Endodermal cell (in vitro differentiated cells): ENCODE data around the gene CPEB1. TPM values are rescaled to one million over a fixed set of nuclear protein-coding genes. Genes with fewer than 3 reads are reported as not detected.
A peak's percentile ranks its signal among the peaks of the same experiment; 100 is the strongest.

Experiments
- DNase-seq: peaks from one replicate; pipeline ENCODE4 v3.0.0-alpha.2; 2017
- H3K27ac ChIP-seq: 2 replicates; pipeline ENCODE4 v1.5.1; 2013; ENCODE audit warnings: mild to moderate bottlenecking, low read depth, low read length, moderate library complexity
- H3K27me3 ChIP-seq: 2 replicates; pipeline ENCODE4 v1.6.1; 2013; ENCODE audit warnings: mild to moderate bottlenecking, low read length, moderate library complexity; ENCODE audit not compliant: insufficient read depth, control insufficient read depth, poor library complexity, severe bottlenecking
- H3K36me3 ChIP-seq: 2 replicates; pipeline ENCODE4 v1.7.0; 2013; ENCODE audit warnings: mild to moderate bottlenecking, low read length, moderate library complexity; ENCODE audit not compliant: control insufficient read depth, insufficient read depth
- H3K4me1 ChIP-seq: one replicate; pipeline ENCODE4 v1.7.0; 2013; ENCODE audit warnings: low read length; ENCODE audit not compliant: control insufficient read depth, insufficient read depth
- H3K4me3 ChIP-seq: 2 replicates; pipeline ENCODE4 v1.5.1; 2013; ENCODE audit warnings: mild to moderate bottlenecking, low read length, moderate library complexity
- H3K9ac ChIP-seq: 2 replicates; pipeline ENCODE4 v1.6.1; 2013; ENCODE audit warnings: mild to moderate bottlenecking, low read length, moderate library complexity; ENCODE audit not compliant: poor library complexity, severe bottlenecking; ENCODE audit errors: extremely low read depth
- H3K9me3 ChIP-seq: 2 replicates; pipeline ENCODE4 v1.6.1; 2013; ENCODE audit warnings: mild to moderate bottlenecking, low read length, moderate library complexity; ENCODE audit not compliant: control insufficient read depth
- H3K27ac Mint-ChIP-seq: 2 replicates; pipeline ENCODE4 v1.8.0; 2020; ENCODE audit warnings: mixed read lengths
- H3K27me3 Mint-ChIP-seq: 2 replicates; pipeline ENCODE4 v1.8.0; 2021; ENCODE audit warnings: mild to moderate bottlenecking, mixed read lengths; ENCODE audit not compliant: insufficient read depth
- H3K36me3 Mint-ChIP-seq: 2 replicates; pipeline ENCODE4 v1.8.0; 2020; ENCODE audit warnings: low read depth, mixed read lengths
- H3K4me1 Mint-ChIP-seq: 2 replicates; pipeline ENCODE4 v1.8.0; 2020; ENCODE audit warnings: mixed read lengths
- H3K4me3 Mint-ChIP-seq: 2 replicates; pipeline ENCODE4 v1.8.0; 2020; ENCODE audit warnings: mild to moderate bottlenecking, moderate library complexity, mixed read lengths
- H3K9me3 Mint-ChIP-seq: 2 replicates; pipeline ENCODE4 v1.8.0; 2020; ENCODE audit warnings: mild to moderate bottlenecking, mixed read lengths
- WGBS, 2 experiments: methylation state at CpG; one replicate each; pipeline versions ENCODE4 v1.1.5 to v1.1.7; 2013; ENCODE audit warnings: missing lambda C conversion rate in 2 of 2, mixed read lengths in 1 of 2; ENCODE audit not compliant: insufficient coverage in 1 of 2, insufficient read length in 1 of 2; 5-methylcytosine and 5-hydroxymethylcytosine counted together
- total RNA-seq, 2 donors: library from RNA; stranded (reverse); fragmentation: NEBNext Ultra II Directional in 1 of 2; extraction: Animal tissue kit (Norgen Biotek cat#: 25700) in 1 of 2; gene quantifications; 2 replicates in 1 of 2; 3 replicates in 1 of 2; pipeline ENCODE4 v1.2.1, GENCODE V29; 2021
- TF ChIP-seq, protein P1 (sequence below): fragments of 200-600 bp; sonication (generic); conservative IDR thresholded peaks from 2 replicates; pipeline ENCODE4 v1.5.0; 2021; ENCODE audit warnings: antibody characterized with exemption, mild to moderate bottlenecking

The CPEB1 gene
- total RNA-seq, 2 donors from 2014 or later: 1.0 to 1.4 TPM

DNA sequence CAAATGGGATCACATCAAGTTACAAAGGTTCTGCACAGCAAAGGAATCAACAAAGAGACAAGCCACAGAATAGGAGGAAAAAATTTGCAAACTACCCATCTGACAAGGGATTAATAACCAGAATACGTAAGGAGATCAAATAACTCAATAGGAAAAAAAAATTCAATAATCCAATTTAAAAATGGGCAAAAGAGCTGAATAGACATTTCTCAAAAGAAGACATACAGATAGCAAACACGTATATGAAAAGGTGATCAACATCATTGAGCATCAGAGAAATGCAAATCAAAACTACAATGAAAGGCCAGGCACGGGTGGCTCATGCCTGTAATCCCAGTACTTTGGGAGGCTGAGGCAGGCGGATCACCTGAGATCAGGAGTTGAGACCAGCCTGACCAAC, 23.5 kb upstream of the CPEB1 start:
- Mint-ChIP-seq H3K4me3 (no peak overlapping the region), H3K27me3 (no peaks in the 10 kb centered on the region), H3K4me1 (no peaks in the 10 kb centered on the region), H3K9me3 (no peaks in the 10 kb centered on the region), H3K27ac (no peak overlapping the region), H3K36me3 (no peaks in the 10 kb centered on the region)
- H3K9me3 ChIP-seq: no peaks in the 10 kb centered on the region
- H3K27ac ChIP-seq: no peak overlapping the region
- H3K27me3 ChIP-seq: no peaks in the 10 kb centered on the region
- no peaks in the 10 kb centered on the region for H3K4me1 ChIP-seq
- TF ChIP-seq, protein P1, sequence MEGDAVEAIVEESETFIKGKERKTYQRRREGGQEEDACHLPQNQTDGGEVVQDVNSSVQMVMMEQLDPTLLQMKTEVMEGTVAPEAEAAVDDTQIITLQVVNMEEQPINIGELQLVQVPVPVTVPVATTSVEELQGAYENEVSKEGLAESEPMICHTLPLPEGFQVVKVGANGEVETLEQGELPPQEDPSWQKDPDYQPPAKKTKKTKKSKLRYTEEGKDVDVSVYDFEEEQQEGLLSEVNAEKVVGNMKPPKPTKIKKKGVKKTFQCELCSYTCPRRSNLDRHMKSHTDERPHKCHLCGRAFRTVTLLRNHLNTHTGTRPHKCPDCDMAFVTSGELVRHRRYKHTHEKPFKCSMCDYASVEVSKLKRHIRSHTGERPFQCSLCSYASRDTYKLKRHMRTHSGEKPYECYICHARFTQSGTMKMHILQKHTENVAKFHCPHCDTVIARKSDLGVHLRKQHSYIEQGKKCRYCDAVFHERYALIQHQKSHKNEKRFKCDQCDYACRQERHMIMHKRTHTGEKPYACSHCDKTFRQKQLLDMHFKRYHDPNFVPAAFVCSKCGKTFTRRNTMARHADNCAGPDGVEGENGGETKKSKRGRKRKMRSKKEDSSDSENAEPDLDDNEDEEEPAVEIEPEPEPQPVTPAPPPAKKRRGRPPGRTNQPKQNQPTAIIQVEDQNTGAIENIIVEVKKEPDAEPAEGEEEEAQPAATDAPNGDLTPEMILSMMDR: no peak
- WGBS, 2 experiments: 92 to 96% methylated on average over 4 of the region's 4 CpGs
- H3K4me3 ChIP-seq: no peak overlapping the region
- no peak for DNase-seq
- no peaks in the 10 kb centered on the region for H3K36me3 ChIP-seq
- H3K9ac ChIP-seq: no peak overlapping the region

DNA sequence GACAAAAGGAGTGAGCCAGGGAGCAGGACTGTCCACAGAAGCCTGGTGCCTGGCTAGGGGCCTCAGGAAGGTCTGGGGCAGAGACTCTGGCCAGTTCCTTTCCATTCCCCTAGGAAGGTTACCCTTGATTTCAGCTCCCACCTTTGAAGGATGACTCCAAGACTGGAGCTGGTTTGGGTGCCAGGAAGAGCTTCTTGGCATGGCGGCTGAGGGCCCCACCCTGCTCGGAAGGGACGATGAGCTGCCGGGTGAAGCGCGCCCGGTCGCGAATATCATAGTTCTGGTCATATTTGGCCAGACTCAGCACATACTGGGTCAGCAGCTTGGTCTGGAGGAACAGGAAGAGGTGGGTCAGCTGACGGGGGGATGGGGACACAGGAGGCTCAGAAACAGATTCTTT, 19.4 kb upstream of the CPEB1 start:
- TF ChIP-seq, protein P1: no peak
- peak; percentile 30 for DNase-seq

DNA sequence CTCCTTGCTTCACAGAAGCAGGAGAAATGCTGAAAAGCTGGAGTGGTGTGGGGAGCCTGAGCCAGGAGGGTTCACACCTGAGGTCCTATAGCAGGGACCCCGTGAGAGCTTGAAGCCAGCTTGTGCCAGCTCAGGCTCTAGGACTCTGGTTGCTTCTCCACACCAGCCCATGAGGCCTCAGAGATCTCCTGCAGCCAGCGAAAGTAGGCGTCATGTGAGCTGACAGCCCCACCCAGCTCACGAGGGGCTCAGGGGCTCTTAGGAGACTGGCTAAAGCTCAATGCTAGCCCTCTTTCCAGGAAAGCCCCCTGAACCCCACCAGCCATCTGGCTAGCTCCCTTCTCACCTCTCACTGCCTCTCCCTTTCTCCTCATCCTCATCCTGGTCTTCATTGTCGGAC, 16.9 kb upstream of the CPEB1 start:
- WGBS, 2 experiments: 85 to 93% methylated on average over 5 of the region's 5 CpGs
- H3K9ac ChIP-seq: no peak overlapping the region
- DNase-seq: no peak

More for the DNA sequence above, 19.4 kb upstream of the CPEB1 start:
- H3K27ac Mint-ChIP-seq: no peak overlapping the region
- no peaks in the 10 kb centered on the region for H3K9me3 Mint-ChIP-seq
- H3K4me3 Mint-ChIP-seq: no peak overlapping the region
- H3K4me1 Mint-ChIP-seq: no peaks in the 10 kb centered on the region
- peaks cover 15% of the 10 kb centered on the region for H3K27me3 Mint-ChIP-seq
- Histone ChIP-seq H3K4me1 (no peaks in the 10 kb centered on the region), H3K27me3 (peaks cover 16% of the 10 kb centered on the region), H3K9me3 (no peaks in the 10 kb centered on the region), H3K9ac (no peak overlapping the region), H3K4me3 (no peak overlapping the region), H3K36me3 (no peaks in the 10 kb centered on the region), H3K27ac (no peak overlapping the region)
- H3K36me3 Mint-ChIP-seq: peaks cover 2% of the 10 kb centered on the region
- WGBS, 2 experiments: 87 to 90% methylated on average over 9 to 10 of the region's 10 CpGs

More for the DNA sequence above, 16.9 kb upstream of the CPEB1 start:
- peaks cover 16% of the 10 kb centered on the region for H3K27me3 ChIP-seq
- no peaks in the 10 kb centered on the region for H3K4me1 ChIP-seq
- H3K9me3 Mint-ChIP-seq: no peaks in the 10 kb centered on the region
- peaks cover 2% of the 10 kb centered on the region for H3K36me3 Mint-ChIP-seq
- no peaks in the 10 kb centered on the region for H3K9me3 ChIP-seq
- TF ChIP-seq, protein P1: no peak
- no peak overlapping the region for H3K27ac Mint-ChIP-seq
- no peaks in the 10 kb centered on the region for H3K4me1 Mint-ChIP-seq
- no peak overlapping the region for H3K4me3 ChIP-seq
- no peak overlapping the region for H3K27ac ChIP-seq
- no peaks in the 10 kb centered on the region for H3K36me3 ChIP-seq
- H3K4me3 Mint-ChIP-seq: no peak overlapping the region
- H3K27me3 Mint-ChIP-seq: peaks cover 15% of the 10 kb centered on the region
